Gastrocnemius medialis (tissue), 4 donors: ENCODE data around the gene NCOA7. TPM values are rescaled to one million over a fixed set of nuclear protein-coding genes. Genes with fewer than 3 reads are reported as not detected.

Experiments used
- ATAC-seq, 2 donors: fragments of 150-250 bp; one replicate each; pipeline ENCODE4 v1.9.1; 2016
- DNase-seq, 2 donors: peaks; one replicate each; pipeline ENCODE4 v3.0.0-alpha.2; 2019
- H3K27ac ChIP-seq, 4 donors: fragments of 200-600 bp; sonication (generic); 1 replicate in 1 of 4; 2 replicates in 3 of 4; pipeline ENCODE4 v1.5.1; 2016 to 2018; ENCODE audit warnings: mild to moderate bottlenecking in 2 of 4, moderate library complexity in 1 of 4
- H3K27me3 ChIP-seq, 3 donors: fragments of 200-600 bp; sonication (generic) in 2 of 3; 1 replicate in 1 of 3; 2 replicates in 2 of 3; pipeline versions ENCODE4 v1.5.1 to v1.6.0; 2016 to 2019; ENCODE audit warnings: mild to moderate bottlenecking in 1 of 3, moderate library complexity in 1 of 3
- H3K36me3 ChIP-seq, 2 donors: fragments of 200-600 bp; sonication (generic) in 1 of 2; one replicate each; pipeline ENCODE4 v1.5.1; 2017 to 2018
- H3K4me1 ChIP-seq, 2 donors: fragments of 200-600 bp; sonication (generic) in 1 of 2; one replicate each; pipeline ENCODE4 v1.5.1; 2016 to 2017; ENCODE audit warnings: mild to moderate bottlenecking in 2 of 2
- H3K4me3 ChIP-seq, 4 donors: fragments of 200-600 bp; sonication (generic) in 3 of 4; 1 replicate in 1 of 4; 2 replicates in 3 of 4; pipeline ENCODE4 v1.5.1; 2016 to 2019; ENCODE audit warnings: mild to moderate bottlenecking in 2 of 4
- H3K9me3 ChIP-seq, 3 donors: fragments of 200-600 bp; sonication (generic) in 2 of 3; 1 replicate in 1 of 3; 2 replicates in 2 of 3; pipeline ENCODE4 v1.5.1; 2016 to 2019
- CTCF ChIP-seq, 5 experiments: fragments of 450-650 bp in 3 of 5; fragments of 200-600 bp in 2 of 5; sonication (generic) in 2 of 5; IDR thresholded peaks in 4 of 5; conservative IDR thresholded peaks in 1 of 5; 1 replicate in 4 of 5; 2 replicates in 1 of 5; pipeline ENCODE4 v1.5.1; 2016 to 2019; ENCODE audit warnings: antibody characterized with exemption in 5 of 5, mild to moderate bottlenecking in 3 of 5, moderate library complexity in 3 of 5
- POLR2A ChIP-seq, 2 donors: fragments of 450-650 bp; IDR thresholded peaks; one replicate each; pipeline ENCODE4 v1.6.1; 2017; ENCODE audit warnings: antibody characterized with exemption in 2 of 2, mild to moderate bottlenecking in 2 of 2, moderate library complexity in 2 of 2
- in situ Hi-C, 4 donors: fragments of 200-750 bp; cut with MboI; loops; one replicate each; pipeline versions ENCODE4 v1.15.0 to v1.8.0; 2017; ENCODE audit warnings: low sequenced_read_pairs in 4 of 4
- intact Hi-C: fragments of 100-400 bp; cut with DNase I; formaldehyde crosslinking; loops from one replicate; pipeline ENCODE4 v1.15.1; 2023; ENCODE audit warnings: low total_unique reads
- total RNA-seq, 4 donors: library from RNA; depleted of rRNA; stranded (reverse); fragments of >200 nt; gene quantifications; one replicate each; pipeline versions ENCODE4 v1.1.0 to v1.2.3, GENCODE V29; 2016

Gene NCOA7
- total RNA-seq, 4 donors from 2014 or later = 7.0 to 9.5 (median 9.2) TPM

GRCh38 chr6:125745281-125746018 is 45.3 kb upstream of the NCOA7 start:
- peak; percentile 43 to 53 for DNase-seq
- H3K4me1 ChIP-seq = peaks cover 11 to 36% of the 10 kb centered on the region in 2 donors
- H3K27me3 ChIP-seq = no peaks in the 10 kb centered on the region
- peak in 1 of 2 donors; percentile 10 for ATAC-seq
- TF ChIP-seq CTCF (IDR thresholded peaks at IDR 0.05 in 4 of 5, conservative IDR thresholded peaks at IDR 0.05 in 1 of 5) (no peak), POLR2A (IDR thresholded peaks at IDR 0.05) (no peak)
- peak overlapping the region; percentile 89 to 99 (median 94) for H3K27ac ChIP-seq
- H3K36me3 ChIP-seq = no peaks in the 10 kb centered on the region
- H3K4me3 ChIP-seq = peak overlapping the region; percentile 73 to 86 (median 85)
- H3K9me3 ChIP-seq = no peaks in the 10 kb centered on the region
- intact Hi-C loops (loop anchor here (5.0 kb wide), 3 partner anchors 238 to 783 kb away; partner anchors contain the start of gene RNF217), in situ Hi-C loops (no loop called here)

GRCh38 chr6:125746019-125746414 is 44.7 kb upstream of the NCOA7 start:
- TF ChIP-seq CTCF (IDR thresholded peaks at IDR 0.05 in 4 of 5, conservative IDR thresholded peaks at IDR 0.05 in 1 of 5) (no peak), POLR2A (IDR thresholded peaks at IDR 0.05) (no peak)
- Histone ChIP-seq H3K36me3 (no peaks in the 10 kb centered on the region), H3K27ac (peak overlapping the region; percentile 89 to 99 (median 94)), H3K4me1 (peaks cover 16 to 35% of the 10 kb centered on the region in 2 donors), H3K4me3 (peak overlapping the region; percentile 73 to 86 (median 85)), H3K27me3 (no peaks in the 10 kb centered on the region), H3K9me3 (no peaks in the 10 kb centered on the region)
- in situ Hi-C loops (no loop called here), intact Hi-C loops (loop anchor here (5.0 kb wide), 3 partner anchors 239 to 784 kb away; partner anchors contain the start of gene RNF217)
- ATAC-seq (no peak), DNase-seq (no peak)

DNA sequence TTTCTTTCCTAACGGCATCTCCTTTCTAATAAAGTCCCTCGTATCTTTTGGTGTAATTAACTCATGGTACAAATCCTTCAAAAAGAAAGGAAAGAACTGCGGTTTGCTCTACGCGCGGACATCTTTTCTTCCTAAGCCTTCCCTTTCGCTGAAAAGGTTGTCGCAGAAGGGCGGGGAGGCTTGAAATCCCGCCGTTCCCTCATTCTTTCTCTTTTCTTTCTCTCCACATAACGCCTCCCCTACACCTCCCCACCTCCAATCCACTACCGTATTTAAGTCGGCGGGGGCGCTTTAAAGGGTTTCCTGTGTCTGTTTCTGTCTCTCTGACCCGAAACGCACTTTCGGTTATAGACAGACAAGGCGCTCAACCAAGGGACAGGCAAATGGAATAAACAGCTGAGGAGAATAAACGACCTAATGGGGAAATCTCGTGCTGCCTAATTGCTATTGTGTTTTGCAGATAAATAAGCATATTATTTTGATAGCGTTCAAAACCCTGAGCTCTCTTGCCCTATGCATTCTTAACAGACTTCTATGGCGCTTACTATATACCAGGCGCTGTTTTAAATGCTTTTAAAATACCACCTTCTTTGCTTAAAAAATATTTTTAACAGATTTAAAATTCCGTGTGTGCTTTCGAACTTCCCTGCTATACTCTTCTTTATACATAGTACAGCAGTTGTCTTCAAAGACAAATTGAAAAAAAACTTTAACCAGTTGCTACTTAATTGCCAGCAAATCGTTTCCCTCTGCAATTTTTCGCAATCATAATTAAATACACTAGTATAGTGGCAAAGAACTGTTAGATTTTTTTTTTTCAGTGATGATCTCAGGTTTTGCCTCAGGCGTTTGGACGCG is 43.8 kb upstream of the NCOA7 start:
- peak; percentile 47 to 48 for ATAC-seq
- in situ Hi-C loops (no loop called here), intact Hi-C loops (loop anchor here (5.0 kb wide), 3 partner anchors 240 to 785 kb away; partner anchors contain the start of gene RNF217)
- peak overlapping the region; percentile 73 to 86 (median 85) for H3K4me3 ChIP-seq
- H3K36me3 ChIP-seq = no peaks in the 10 kb centered on the region
- DNase-seq = peak; percentile 78 to 85
- H3K27me3 ChIP-seq = no peaks in the 10 kb centered on the region
- H3K27ac ChIP-seq = peak overlapping the region; percentile 89 to 99 (median 94)
- peak; percentile 54 to 83 for TF ChIP-seq POLR2A (IDR thresholded peaks at IDR 0.05)
- peak in 1 of 5 experiments; percentile 7 for TF ChIP-seq CTCF (IDR thresholded peaks at IDR 0.05 in 4 of 5, conservative IDR thresholded peaks at IDR 0.05 in 1 of 5)
- peaks cover 17 to 36% of the 10 kb centered on the region in 2 donors for H3K4me1 ChIP-seq
- H3K9me3 ChIP-seq = no peaks in the 10 kb centered on the region

DNA sequence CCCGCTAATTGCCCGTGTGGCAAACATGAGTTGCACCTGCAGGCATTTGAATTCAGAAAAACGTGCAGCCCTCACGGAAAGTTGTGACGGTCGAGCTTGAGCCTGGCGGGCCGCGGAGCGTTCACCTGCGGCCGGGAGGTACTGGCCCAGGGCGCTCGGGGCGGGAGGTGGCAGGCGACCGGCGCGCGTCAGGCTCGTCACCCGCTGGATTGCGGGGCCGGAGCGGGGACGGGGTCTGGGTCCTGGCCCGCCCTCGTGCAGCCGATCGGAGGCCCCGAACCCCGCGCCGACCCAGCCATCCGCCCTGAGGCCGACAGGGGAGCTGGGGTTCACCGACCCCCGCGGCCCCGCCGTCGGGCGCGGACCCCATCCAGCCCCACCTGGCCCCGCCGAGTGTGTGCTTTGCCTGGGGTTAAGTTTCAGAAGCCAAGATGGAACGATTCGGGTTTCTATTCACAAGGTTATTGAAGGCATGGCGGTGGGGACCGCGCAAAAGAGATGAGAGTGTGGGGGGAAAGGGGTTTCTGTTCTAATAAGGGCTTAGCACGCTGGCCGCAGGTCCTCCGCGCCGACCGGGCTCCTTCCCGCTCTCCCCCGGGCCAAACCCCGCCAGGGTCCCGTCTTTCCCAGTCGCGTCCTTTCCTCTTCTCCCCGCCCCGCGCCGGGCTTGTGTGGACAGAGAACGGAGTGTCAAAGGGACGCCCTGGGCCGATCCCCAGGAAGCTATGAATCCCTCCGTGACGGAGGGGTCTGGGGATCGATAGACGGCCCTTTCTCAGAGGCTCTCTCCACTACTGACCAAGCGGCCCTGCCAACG is 43.0 kb upstream of the NCOA7 start:
- in situ Hi-C loops (no loop called here), intact Hi-C loops (loop anchor here (2.0 to 5.0 kb wide), 6 partner anchors 33 to 785 kb away; partner anchors contain the start of gene RNF217)
- Histone ChIP-seq H3K36me3 (no peaks in the 10 kb centered on the region), H3K4me3 (peak overlapping the region; percentile 73 to 86 (median 85)), H3K27me3 (no peaks in the 10 kb centered on the region), H3K4me1 (peaks cover 17 to 33% of the 10 kb centered on the region in 2 donors), H3K27ac (peak overlapping the region; percentile 89 to 99 (median 94)), H3K9me3 (no peaks in the 10 kb centered on the region)
- ATAC-seq (peak; percentile 20 to 21), DNase-seq (peak; percentile 11 to 38)
- peak in 1 of 2 donors; percentile 20 for TF ChIP-seq POLR2A (IDR thresholded peaks at IDR 0.05)
- peak in 1 of 5 experiments; percentile 8 for TF ChIP-seq CTCF (IDR thresholded peaks at IDR 0.05 in 4 of 5, conservative IDR thresholded peaks at IDR 0.05 in 1 of 5)
